Right lobe of liver (tissue), 6 donors: ENCODE measurements around the gene WNT8B. TPM values are rescaled to one million over a fixed set of nuclear protein-coding genes. Genes with fewer than 3 reads are reported as not detected.

Source experiments
- ATAC-seq, 4 donors: fragments of 200-7000 bp; cut with Tn5 transposase; one replicate each; pipeline ENCODE4 v1.9.1; 2020; ENCODE audit warnings: mild to moderate bottlenecking in 4 of 4, moderate library complexity in 4 of 4
- DNase-seq, 3 donors: peaks; one replicate each; pipeline ENCODE4 v3.0.0-alpha.2; 2020
- H3K27ac ChIP-seq, 3 donors: fragments of 200-600 bp; one replicate each; pipeline ENCODE4 v1.8.0; 2022
- H3K27me3 ChIP-seq, 2 donors: fragments of 200-600 bp; one replicate each; pipeline ENCODE4 v1.8.0; 2022
- H3K36me3 ChIP-seq, 4 donors: fragments of 200-600 bp; sonication (generic) in 1 of 4; one replicate each; pipeline versions ENCODE4 v1.5.1 to v1.8.0; 2017 to 2022; ENCODE audit warnings: control low read depth in 1 of 4
- H3K4me1 ChIP-seq, 4 donors: fragments of 200-600 bp; sonication (generic) in 1 of 4; one replicate each; pipeline versions ENCODE4 v1.5.1 to v1.8.0; 2017 to 2022; ENCODE audit warnings: control low read depth in 1 of 4
- H3K4me3 ChIP-seq, 3 donors: fragments of 200-600 bp; one replicate each; pipeline ENCODE4 v1.8.0; 2022
- H3K9me3 ChIP-seq, 4 donors: fragments of 200-600 bp; sonication (generic) in 1 of 4; one replicate each; pipeline versions ENCODE4 v1.5.1 to v1.8.0; 2017 to 2022; ENCODE audit warnings: control low read depth in 1 of 4
- POLR2A ChIP-seq: fragments of 450-650 bp; IDR thresholded peaks from one replicate; pipeline ENCODE4 v1.6.1; 2017; ENCODE audit warnings: antibody characterized with exemption, mild to moderate bottlenecking
- intact Hi-C, 2 donors: fragments of 100-400 bp; cut with DNase I; formaldehyde crosslinking; loops; one replicate each; pipeline versions ENCODE4 v1.11.2 to v1.14.1; 2022
- total RNA-seq, 6 experiments: library from RNA; depleted of rRNA in 2 of 6; stranded (reverse); fragments of >200 nt in 2 of 6; fragmentation: NEBNext Ultra II Directional in 3 of 6; extraction: Animal tissue kit (Norgen Biotek cat#: 25700) in 3 of 6; gene quantifications; one replicate each; pipeline versions ENCODE4 v1.1.0 to v1.2.4, GENCODE V29; 2016 to 2023
- donor health status: DM: no; HTN: yes; CAD: no.
- donor health status: DM: no; HTN: no; CAD: no.
- donor health status: DM: no; HTN: no; CAD: no.
- donor health status: DM: no; HTN: yes; CAD: no.
- donor health status: DM: no; HTN: yes; CAD: no.

The WNT8B gene
- total RNA-seq, 6 experiments from 2014 or later = 0.19 TPM; not detected in 5

GRCh38 chr10:100531761-100532160, 69.0 kb downstream of the WNT8B start:
- Histone ChIP-seq H3K4me3 (no peak overlapping the region), H3K27ac (no peak overlapping the region), H3K9me3 (no peaks in the 10 kb centered on the region), H3K27me3 (no peaks in the 10 kb centered on the region), H3K36me3 (peaks cover 0 to 5% (median 1%) of the 10 kb centered on the region in 4 donors), H3K4me1 (peaks cover 0 to 20% (median 9%) of the 10 kb centered on the region in 4 donors)
- no peak for TF ChIP-seq POLR2A
- intact Hi-C loops = no loop called here
- ATAC-seq (no peak), DNase-seq (no peak)

Other genes starting within 250 kb of the WNT8B start
- gene CHUK, start 233.4 kb upstream of the WNT8B start, total RNA-seq = 10 to 100 TPM in 5 of 6 experiments, 1 to 10 TPM in 1; 8.6 to 20.0 (median 11.3) TPM
- gene CWF19L1, start 195.4 kb upstream of the WNT8B start, total RNA-seq = 10 to 100 TPM in 1 of 6 experiments, 1 to 10 TPM in 5; 7.7 to 10.7 (median 8.4) TPM
- gene BLOC1S2, start 176.3 kb upstream of the WNT8B start, total RNA-seq = 10 to 100 TPM; 13.7 to 26.4 (median 22.0) TPM
- gene PKD2L1, start 132.8 kb upstream of the WNT8B start, total RNA-seq = under 1 TPM in 3 of 6 experiments, not detected in 3; 0.12 to 0.26 (median 0.22) TPM
- gene SCD, start 115.8 kb upstream of the WNT8B start, total RNA-seq = 100 to 1,000 TPM in 4 of 6 experiments, 10 to 100 TPM in 2; 38.3 to 599 (median 220) TPM
- gene SEC31B, start 56.9 kb downstream of the WNT8B start, total RNA-seq = 1 to 10 TPM; 2.4 to 9.1 (median 4.7) TPM
- 100 to 1,000 TPM in 3 of 6 experiments, 10 to 100 TPM in 3; 93.6 to 125 (median 99.3) TPM for gene NDUFB8, start 66.9 kb downstream of the WNT8B start, total RNA-seq
- 10 to 100 TPM in 3 of 6 experiments, 1 to 10 TPM in 3; 4.5 to 13.9 (median 11.3) TPM for gene HIF1AN, start 72.9 kb downstream of the WNT8B start, total RNA-seq